Activated B cell treated with CpG ODN at 0.5 μM for 24 hours (primary cell): ENCODE data around the gene NOX5. TPM values are rescaled to one million over a fixed set of nuclear protein-coding genes. Genes with fewer than 3 reads are reported as not detected.

ENCODE experiments used
- ATAC-seq: fragments of 200-7000 bp; cut with Tn5 transposase; one replicate; pipeline ENCODE4 v1.10.0; 2021; ENCODE audit warnings: low read depth, mild to moderate bottlenecking, moderate library complexity
- CTCF ChIA-PET: fragments of 350-600 bp; sonication (Branson Sonifier 250); formaldehyde crosslinking; loops from one replicate; lab custom pipeline; 2021; ENCODE audit warnings: antibody characterized with exemption; lab: Charles Lee
- POLR2A ChIA-PET: fragments of 350-600 bp; sonication (Branson Sonifier 250); formaldehyde crosslinking; loops from one replicate; lab custom pipeline; 2021; ENCODE audit warnings: antibody characterized with exemption; lab: Charles Lee
- DNase-seq: peaks from one replicate; pipeline ENCODE4 v3.0.0; 2022
- H3K27ac Mint-ChIP-seq: one replicate; pipeline ENCODE4 v1.8.0; 2020; ENCODE audit warnings: mixed read lengths
- H3K27me3 Mint-ChIP-seq: one replicate; pipeline ENCODE4 v1.8.0; 2021; ENCODE audit warnings: mixed read lengths
- H3K36me3 Mint-ChIP-seq: one replicate; pipeline ENCODE4 v1.8.0; 2021; ENCODE audit warnings: low read depth, mixed read lengths
- H3K4me1 Mint-ChIP-seq: one replicate; pipeline ENCODE4 v1.8.0; 2021; ENCODE audit warnings: mixed read lengths
- H3K4me3 Mint-ChIP-seq: one replicate; pipeline ENCODE4 v1.8.0; 2020; ENCODE audit warnings: mild to moderate bottlenecking, mixed read lengths
- H3K9me3 Mint-ChIP-seq: one replicate; pipeline ENCODE4 v1.8.0; 2020; ENCODE audit warnings: mixed read lengths
- intact Hi-C: fragments of 100-400 bp; cut with micrococcal nuclease; formaldehyde crosslinking; loops from one replicate; pipeline ENCODE4 v1.15.1; 2024
- total RNA-seq: library from RNA; stranded (reverse); gene quantifications from 2 replicates; pipeline ENCODE4 v1.2.3, GENCODE V29; 2022
- TF ChIP-seq, protein P1 (sequence below): fragments of 200-600 bp; IDR thresholded peaks from one replicate; pipeline ENCODE4 v1.8.0; 2022; ENCODE audit warnings: antibody characterized with exemption, mild to moderate bottlenecking

The NOX5 gene
- total RNA-seq, 1 donor from 2014 or later = 0.09 TPM

DNA sequence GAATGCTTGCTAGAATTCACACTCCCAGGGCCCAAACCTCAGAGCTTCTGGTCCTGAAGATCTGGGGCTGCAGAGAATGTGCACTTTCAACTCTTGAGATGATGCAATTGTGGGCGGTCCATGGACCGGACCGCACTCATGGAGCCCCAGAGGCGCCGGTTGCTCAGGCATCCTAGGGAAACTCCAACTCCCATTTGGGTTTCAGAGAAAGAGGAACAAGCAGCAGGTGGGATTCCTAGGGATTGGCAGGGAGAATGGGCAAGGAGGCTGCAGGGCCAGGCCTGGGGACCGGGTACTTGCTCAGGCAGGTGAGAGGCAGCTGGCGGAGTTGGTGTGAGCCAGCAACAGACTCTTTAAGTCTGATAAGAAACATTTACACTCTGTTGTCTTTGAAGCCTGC, 3.5 kb downstream of the NOX5 start:
- POLR2A ChIA-PET = no interaction called here
- TF ChIP-seq, protein P1, sequence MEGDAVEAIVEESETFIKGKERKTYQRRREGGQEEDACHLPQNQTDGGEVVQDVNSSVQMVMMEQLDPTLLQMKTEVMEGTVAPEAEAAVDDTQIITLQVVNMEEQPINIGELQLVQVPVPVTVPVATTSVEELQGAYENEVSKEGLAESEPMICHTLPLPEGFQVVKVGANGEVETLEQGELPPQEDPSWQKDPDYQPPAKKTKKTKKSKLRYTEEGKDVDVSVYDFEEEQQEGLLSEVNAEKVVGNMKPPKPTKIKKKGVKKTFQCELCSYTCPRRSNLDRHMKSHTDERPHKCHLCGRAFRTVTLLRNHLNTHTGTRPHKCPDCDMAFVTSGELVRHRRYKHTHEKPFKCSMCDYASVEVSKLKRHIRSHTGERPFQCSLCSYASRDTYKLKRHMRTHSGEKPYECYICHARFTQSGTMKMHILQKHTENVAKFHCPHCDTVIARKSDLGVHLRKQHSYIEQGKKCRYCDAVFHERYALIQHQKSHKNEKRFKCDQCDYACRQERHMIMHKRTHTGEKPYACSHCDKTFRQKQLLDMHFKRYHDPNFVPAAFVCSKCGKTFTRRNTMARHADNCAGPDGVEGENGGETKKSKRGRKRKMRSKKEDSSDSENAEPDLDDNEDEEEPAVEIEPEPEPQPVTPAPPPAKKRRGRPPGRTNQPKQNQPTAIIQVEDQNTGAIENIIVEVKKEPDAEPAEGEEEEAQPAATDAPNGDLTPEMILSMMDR = no peak
- no peak for DNase-seq
- no peaks in the 10 kb centered on the region for H3K9me3 Mint-ChIP-seq
- no peaks in the 10 kb centered on the region for H3K36me3 Mint-ChIP-seq
- H3K27ac Mint-ChIP-seq = no peak overlapping the region
- H3K4me3 Mint-ChIP-seq = no peak overlapping the region
- no peak for ATAC-seq
- CTCF ChIA-PET = no interaction called here
- no peaks in the 10 kb centered on the region for H3K4me1 Mint-ChIP-seq
- intact Hi-C loops = no loop called here
- peaks cover 17% of the 10 kb centered on the region for H3K27me3 Mint-ChIP-seq

DNA sequence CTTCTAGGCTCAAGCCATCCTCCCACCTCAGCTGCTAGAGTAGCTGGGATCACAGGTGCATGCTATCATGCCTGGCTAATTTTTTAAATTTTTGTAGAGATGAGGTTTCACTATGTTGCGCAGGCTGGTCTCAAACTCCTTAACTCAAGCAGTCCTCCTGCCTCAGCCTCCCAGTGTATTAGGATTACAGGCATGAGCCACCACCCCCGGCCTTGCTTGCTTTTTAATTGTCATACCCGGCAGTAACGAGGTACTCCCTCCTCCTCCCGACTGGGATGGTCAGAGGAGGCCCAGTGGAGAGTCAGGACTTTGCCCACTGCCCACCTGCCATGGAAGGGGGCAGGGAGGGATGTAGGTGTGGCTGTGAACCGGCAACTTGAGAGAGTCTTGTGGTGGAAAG, 4.5 kb downstream of the NOX5 start:
- no peak overlapping the region for H3K4me3 Mint-ChIP-seq
- H3K9me3 Mint-ChIP-seq = no peaks in the 10 kb centered on the region
- POLR2A ChIA-PET = no interaction called here
- ATAC-seq (no peak), DNase-seq (no peak)
- H3K27ac Mint-ChIP-seq = no peak overlapping the region
- H3K36me3 Mint-ChIP-seq = no peaks in the 10 kb centered on the region
- H3K4me1 Mint-ChIP-seq = no peaks in the 10 kb centered on the region
- H3K27me3 Mint-ChIP-seq = peaks cover 14% of the 10 kb centered on the region
- TF ChIP-seq, protein P1 = no peak
- intact Hi-C loops = no loop called here
- CTCF ChIA-PET = no interaction called here

DNA sequence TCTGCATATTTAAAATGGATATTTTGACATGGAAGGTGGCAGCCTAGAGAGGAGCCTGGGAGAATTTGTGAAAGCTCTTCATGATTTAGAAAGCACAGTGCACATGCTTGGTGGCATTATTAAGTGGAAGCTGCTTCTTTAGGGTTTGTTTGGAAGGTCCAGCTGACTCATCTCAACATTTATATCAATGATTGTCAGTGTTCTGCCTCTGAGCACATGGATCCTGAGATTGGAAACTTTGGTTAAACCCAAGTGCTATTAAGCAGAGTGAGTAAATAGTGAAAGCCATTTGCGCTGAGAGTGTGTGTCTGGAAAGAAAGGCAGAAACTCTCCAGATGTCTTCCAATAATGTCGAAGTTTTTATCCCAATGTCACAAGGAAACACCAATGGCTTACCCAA, 7.4 kb downstream of the NOX5 start:
- intact Hi-C loops = no loop called here
- Mint-ChIP-seq H3K36me3 (no peaks in the 10 kb centered on the region), H3K9me3 (no peaks in the 10 kb centered on the region), H3K4me3 (no peak overlapping the region), H3K27ac (no peak overlapping the region), H3K27me3 (peaks cover 11% of the 10 kb centered on the region), H3K4me1 (peaks cover 2% of the 10 kb centered on the region)
- no peak for DNase-seq
- CTCF ChIA-PET = no interaction called here
- POLR2A ChIA-PET = no interaction called here
- TF ChIP-seq, protein P1 = no peak
- no peak for ATAC-seq

DNA sequence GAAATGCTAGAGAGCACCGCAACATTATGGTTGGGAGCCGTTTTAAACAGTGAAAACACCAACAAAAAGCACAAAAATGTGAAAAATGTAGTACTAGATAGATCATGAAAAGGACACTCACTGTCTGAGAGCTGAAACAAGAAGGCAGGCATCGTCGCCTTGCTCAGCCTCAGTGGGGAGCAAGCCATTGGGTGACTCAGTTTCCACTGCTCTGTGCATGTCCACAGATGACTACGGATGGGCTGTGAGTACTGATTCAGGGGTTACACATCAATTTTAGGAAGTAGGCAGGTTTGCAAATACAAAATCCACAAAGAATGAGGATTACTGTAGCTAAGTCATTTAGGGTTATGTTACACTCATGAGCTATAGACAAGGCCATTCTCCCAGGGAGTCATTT, 10.8 kb downstream of the NOX5 start:
- H3K27ac Mint-ChIP-seq = no peak overlapping the region
- peaks cover 2% of the 10 kb centered on the region for H3K4me1 Mint-ChIP-seq
- ChIA-PET POLR2A (no interaction called here), CTCF (no interaction called here)
- TF ChIP-seq, protein P1 = no peak
- intact Hi-C loops = no loop called here
- H3K9me3 Mint-ChIP-seq = no peaks in the 10 kb centered on the region
- peaks cover 14% of the 10 kb centered on the region for H3K27me3 Mint-ChIP-seq
- H3K4me3 Mint-ChIP-seq = no peak overlapping the region
- DNase-seq (no peak), ATAC-seq (no peak)
- H3K36me3 Mint-ChIP-seq = no peaks in the 10 kb centered on the region

DNA sequence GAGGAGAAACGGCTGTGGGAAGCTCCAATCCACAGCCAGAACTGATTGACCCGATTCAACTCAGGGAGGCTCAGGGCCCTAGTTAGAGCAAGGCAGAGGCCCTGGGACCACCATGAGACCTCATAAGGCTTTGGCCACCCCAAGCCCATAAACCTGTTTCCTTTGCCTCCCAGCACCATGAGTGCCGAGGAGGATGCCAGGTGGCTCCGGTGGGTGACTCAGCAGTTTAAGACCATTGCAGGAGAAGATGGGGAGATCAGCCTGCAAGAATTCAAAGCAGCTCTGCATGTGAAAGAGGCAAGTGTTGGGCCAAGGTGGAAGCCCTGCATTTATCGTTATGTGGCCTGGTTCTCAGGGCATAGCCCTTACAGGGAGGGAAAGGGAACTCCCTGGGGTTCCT, 11.9 kb downstream of the NOX5 start:
- TF ChIP-seq, protein P1 = no peak
- peaks cover 21% of the 10 kb centered on the region for H3K27me3 Mint-ChIP-seq
- DNase-seq (no peak), ATAC-seq (no peak)
- no peaks in the 10 kb centered on the region for H3K9me3 Mint-ChIP-seq
- POLR2A ChIA-PET = no interaction called here
- intact Hi-C loops = no loop called here
- no peak overlapping the region for H3K4me3 Mint-ChIP-seq
- CTCF ChIA-PET = no interaction called here
- H3K36me3 Mint-ChIP-seq = no peaks in the 10 kb centered on the region
- H3K27ac Mint-ChIP-seq = no peak overlapping the region
- H3K4me1 Mint-ChIP-seq = peaks cover 2% of the 10 kb centered on the region
